HFF-Myc (cell line): ENCODE results near the gene TTC39C.

Source experiments
- DNase-seq: peaks from one replicate; pipeline ENCODE4 v3.0.0-alpha.2; 2011; ENCODE audit warnings: low read depth; ENCODE audit errors: extremely low read depth
- H3K4me3 ChIP-seq: replicated peaks from 2 replicates; pipeline ENCODE4 v1.5.1; 2011; ENCODE audit warnings: low read depth, mild to moderate bottlenecking, control low read depth, low read length
- CTCF ChIP-seq: IDR thresholded peaks from 2 replicates; pipeline ENCODE4 v1.5.1; 2012; ENCODE audit warnings: mild to moderate bottlenecking, low read depth, low read length, control low read depth; ENCODE audit errors: missing control alignments

Gene TTC39C

DNA sequence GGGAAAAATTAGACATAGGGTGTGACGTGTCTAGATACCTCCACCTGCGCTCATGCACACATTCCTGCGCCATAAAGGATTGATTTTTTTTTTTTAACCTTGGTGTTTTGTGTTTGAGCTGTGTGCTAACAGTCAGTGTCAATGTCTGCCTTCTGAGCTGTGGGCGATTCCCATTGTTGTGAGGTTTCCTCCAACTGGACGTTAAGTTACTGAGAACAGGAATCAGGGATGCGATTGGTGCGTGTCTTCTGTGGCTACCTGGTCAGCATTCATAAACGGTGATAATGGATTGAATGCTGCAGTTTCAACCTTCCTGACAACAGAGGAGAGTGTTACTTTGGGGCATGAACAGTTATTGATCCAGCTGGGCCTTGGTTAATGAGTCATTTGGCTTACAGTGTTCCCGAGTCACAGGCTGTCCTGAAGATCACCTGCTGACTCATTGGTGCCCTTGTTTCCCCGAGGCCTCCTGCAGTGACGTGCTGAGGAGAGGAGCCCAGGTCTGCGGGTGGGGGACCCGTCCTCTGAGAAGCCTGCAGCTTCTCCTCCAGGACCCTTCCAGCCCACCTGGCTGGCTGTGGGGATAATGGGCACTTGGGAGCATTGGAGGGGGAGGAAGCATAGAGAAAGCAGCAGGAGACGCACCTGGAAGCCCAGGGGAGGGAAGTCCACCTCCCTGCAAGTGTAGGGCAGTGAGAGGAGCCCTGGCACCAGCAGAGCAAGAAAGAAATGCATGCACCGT, 98.5 kb downstream of the TTC39C start:
- H3K4me3 ChIP-seq, result no peak overlapping the region
- TF ChIP-seq CTCF, result no peak
- no peak for DNase-seq

DNA sequence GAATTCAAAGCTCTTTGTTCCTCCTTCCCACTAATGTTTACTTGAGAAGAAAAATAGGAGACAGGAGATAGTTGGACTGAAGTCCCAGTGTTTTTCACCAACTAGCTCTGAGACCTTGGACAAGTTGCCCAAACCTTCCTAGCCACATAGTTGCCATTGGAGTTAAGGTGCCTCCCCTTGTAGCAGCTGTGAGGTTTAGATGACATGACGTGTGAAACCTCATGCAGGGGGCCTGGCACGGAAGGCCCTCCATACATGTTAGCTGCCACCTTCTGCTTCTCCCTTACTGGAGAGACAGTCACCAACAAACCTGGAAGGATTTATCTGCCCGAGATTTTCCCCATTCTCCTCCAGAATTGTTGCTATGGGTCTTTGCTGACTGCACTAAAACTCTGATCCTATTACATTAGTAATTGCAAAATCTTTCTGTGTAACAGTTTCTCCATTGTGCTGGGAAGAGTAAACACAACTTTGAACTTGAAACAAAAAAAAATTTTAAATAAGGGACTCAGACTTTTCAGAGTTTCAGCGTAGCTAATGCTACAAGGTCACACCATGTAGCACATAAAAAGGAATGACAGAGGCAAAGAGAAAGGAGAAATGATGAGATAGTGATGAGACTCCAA, 100.5 kb downstream of the TTC39C start:
- TF ChIP-seq CTCF, result no peak
- no peak overlapping the region for H3K4me3 ChIP-seq
- DNase-seq, result no peak

DNA sequence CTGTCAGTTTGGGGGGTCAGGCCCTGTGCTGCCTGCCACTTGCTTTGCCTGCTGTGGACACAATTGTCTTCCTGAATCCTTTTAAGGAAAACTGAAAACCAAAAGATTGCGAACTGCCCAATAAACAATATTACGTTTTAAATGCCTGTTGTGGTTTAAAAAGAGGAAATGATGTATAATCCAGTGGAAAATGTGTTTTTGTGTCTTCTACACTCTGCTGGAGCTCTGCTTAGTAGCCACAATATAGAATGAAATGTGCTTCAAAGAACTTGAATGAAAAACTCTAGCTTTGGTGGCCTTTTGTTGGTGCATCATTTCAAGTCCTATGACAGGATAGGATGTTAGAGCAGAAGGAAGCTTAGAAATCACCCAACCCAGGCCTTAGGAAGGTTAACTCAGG, 101.1 kb downstream of the TTC39C start:
- TF ChIP-seq CTCF, result no peak
- no peak for DNase-seq
- H3K4me3 ChIP-seq, result no peak overlapping the region

DNA sequence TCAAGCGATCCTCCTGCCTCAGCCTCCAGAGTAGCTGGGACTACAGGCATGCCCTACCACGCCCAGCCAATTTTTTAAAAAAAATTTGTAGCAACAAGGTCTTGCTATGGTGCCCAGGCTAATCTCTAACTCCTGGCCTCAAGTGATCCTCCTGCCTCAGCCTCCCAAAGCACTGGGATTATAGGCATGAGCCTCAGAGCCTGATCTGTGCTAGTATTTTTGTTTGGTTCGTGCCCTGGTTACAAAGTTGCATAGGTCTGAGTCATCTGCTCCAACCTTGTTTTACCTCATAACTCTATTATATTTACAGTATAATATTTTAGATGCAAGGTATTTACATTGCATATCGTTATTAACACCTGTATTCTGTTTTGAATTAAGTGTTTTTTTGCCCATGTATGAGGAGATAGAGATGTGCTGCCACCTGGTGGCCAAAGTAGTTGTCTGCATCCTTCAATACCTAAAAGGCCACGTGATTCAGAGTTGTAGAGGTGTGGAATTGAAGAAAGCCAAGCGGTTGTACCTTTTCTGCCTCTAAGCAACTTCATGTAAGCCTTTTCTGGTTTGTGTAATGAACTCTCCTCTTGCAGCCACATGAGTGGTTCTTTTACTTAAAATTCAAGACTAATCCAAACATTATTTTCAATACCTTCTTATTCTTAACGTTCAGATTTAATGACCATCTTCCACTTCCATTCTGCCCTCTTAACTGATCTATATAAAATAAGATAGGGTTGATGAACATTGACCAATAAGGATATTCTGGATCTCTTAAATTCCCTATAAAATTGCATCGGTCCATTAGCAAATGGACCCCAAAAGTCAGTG, 104.4 kb downstream of the TTC39C start:
- H3K4me3 ChIP-seq, result no peak overlapping the region
- peak; percentile 81 for TF ChIP-seq CTCF
- peak; percentile 35 for DNase-seq

DNA sequence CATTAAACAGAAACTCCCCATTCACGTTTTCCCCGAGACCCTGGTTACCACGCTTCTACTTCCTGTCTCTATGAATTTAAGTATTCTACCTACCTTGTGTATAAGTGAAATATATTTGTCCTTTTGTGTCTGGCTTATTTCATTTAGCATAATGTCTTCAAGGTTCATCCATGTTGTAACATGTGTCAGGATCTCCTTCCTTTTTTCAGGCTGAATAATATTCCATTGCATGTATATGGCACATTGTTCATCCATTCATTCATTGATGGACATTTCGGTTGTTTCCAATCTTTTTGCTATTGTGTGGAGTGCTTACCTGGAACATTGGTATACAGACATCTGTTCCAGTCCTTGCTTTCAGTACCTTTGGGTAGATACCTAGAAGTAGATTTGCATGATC, 106.1 kb downstream of the TTC39C start:
- no peak for TF ChIP-seq CTCF
- H3K4me3 ChIP-seq, result no peak overlapping the region
- no peak for DNase-seq

GRCh38 chr18:24121625-24122024, 107.1 kb downstream of the TTC39C start:
- H3K4me3 ChIP-seq, result no peak overlapping the region
- DNase-seq, result no peak
- TF ChIP-seq CTCF, result no peak
